GM19328 (cell line): ENCODE results near the gene KIRREL1.

ENCODE experiments used
- ATAC-seq: cut with Tn5 transposase; IDR thresholded peaks from one replicate; pipeline ENCODE4 v1.9.1; 2021; ENCODE audit warnings: mild to moderate bottlenecking, moderate library complexity; ENCODE audit not compliant: unreplicated experiment

The KIRREL1 gene

DNA sequence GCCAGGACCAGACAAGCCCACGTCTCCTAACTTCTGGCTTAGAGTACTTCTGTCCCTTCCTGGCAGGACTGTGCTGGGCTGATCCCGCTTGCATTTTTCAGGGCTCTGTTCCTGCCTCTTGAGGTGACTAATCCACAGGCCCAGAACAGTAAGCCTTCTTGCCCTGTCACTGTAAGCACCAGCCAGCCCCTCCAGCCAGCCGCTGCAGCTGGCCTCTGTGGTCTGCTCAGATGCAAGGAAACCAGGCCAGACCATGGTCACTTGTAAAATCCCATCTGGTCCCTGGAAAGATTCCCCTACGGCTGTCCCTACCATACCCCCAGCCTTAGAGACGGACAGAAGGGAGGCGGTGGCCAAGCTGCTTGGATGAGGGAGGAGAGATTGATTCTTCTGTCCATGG lies 74.2 kb downstream of the KIRREL1 start:
- no peak for ATAC-seq

DNA sequence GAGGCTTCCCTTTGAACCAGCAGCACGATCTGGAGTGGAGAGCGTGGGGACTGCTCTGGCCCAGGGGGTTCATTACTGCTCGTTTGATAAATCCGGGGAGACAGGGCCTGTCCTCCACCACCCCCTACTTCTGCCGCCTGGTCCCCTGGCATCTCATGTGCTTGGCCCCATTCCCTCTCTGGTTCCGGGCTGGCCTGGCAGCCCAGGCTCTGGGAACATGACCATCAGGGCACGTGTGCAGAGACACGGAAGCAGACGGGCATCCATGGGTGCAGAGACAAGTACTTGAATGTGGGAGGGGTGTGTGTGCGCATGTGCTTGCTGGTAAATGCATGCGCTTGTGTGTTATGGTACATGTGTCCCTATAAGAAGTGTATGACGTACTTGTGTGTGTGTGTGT lies 75.5 kb downstream of the KIRREL1 start:
- no peak for ATAC-seq

DNA sequence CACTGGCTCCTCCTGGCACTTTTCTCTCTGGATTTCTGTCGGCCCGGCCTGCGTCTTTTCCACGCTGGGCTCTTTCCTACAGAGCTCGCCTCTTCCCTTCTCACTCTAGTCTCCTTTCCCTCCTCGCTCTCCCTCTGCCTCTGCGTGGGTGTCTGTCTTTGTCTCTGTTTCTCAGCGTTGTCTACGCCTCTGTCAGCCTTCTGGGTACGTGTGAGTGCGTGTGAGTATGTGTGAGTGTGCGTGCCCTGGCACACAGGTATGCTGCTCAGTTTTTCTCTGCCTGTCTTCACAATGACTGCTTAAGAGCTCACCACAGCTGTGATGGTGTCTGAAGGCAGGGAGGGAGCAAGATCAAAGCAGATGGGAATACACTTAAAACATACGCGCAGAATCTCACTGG lies 77.7 kb downstream of the KIRREL1 start:
- ATAC-seq = no peak

DNA sequence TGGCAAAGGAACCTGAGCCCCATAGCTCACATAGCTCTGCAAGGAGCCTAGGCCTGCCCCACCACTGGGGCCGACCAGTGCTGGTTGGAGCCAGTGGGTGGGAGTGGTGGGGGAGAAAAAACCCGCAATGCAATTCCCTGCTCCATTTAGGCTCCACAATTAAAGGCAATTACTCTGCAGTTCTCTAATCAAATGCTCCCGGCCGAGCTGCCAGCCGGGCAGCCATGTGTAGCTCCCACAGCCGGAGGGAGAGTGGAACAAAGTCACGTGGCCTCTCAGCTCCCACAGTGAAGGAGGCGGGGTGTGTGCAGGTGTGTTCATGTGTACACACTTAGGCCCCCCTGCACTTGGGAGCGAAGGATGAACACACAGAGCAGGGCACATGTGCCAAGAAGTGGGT lies 81.6 kb downstream of the KIRREL1 start:
- no peak for ATAC-seq

- ATAC-seq = no peak
Observed at GRCh38 chr1:158076441-158076840, 83.0 kb downstream of the KIRREL1 start.

GRCh38 chr1:158077411-158078256 lies 84.2 kb downstream of the KIRREL1 start:
- ATAC-seq = no peak

DNA sequence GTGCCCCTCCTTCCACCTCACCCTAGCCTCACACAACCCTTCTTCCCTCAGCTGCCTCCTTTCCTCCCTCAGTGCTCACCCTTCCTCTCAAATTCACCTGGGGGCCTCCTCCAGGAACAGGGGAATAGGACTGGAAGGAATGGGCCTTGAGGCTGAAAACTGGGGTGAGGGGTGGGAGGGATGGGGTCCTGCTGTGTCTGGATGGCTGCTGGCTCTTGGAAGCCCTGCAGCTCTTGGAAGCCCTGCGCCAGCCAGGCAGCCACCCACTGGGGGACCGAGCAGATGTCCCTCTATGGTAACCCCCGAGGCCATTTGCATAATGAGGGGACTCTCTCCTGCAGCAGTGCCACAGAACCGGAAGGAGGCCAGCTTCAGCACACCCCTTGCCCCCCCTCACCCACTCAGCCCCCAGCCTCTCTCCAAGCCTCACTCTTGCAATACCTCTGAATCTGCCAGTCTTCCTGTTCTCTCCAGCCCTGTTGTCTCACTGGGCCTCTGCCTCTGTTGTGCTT lies 85.2 kb downstream of the KIRREL1 start:
- no peak for ATAC-seq

- ATAC-seq = no peak
Observed at GRCh38 chr1:158080066-158080465, 86.6 kb downstream of the KIRREL1 start.

DNA sequence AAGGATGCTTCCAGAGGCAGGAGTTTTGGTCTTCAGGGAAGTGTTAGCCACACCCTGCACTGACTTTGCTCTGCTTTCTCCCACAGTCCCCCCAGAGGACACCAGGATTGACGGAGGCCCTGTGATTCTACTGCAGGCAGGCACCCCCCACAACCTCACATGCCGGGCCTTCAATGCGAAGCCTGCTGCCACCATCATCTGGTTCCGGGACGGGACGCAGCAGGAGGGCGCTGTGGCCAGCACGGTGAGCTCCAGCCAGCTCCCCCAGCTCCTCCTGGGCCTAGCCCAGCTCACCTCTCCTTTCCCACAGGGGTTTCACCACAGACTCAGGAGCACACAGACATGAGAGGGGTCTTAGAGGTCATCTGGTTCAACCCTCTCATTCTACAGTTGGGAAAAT lies 90.9 kb downstream of the KIRREL1 start:
- ATAC-seq = no peak

DNA sequence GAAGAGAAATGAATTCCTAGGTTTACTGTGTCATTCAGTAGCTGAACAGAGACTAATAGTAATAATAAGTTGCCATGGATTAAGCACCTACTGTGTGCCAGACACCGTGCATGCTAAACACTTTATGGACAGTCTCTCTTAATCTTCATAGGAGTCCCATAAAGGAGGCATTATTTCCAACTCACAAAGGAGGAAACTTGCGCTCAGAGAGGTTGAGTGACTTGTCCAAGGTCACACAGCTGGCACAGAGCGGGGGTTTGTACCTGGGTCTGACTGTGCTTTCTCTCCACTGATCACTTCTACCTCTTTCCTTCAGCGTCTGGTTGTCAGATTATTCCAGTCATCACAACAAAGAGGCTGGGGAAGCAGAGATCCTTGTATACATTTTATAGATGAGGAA lies 91.3 kb downstream of the KIRREL1 start:
- no peak for ATAC-seq

DNA sequence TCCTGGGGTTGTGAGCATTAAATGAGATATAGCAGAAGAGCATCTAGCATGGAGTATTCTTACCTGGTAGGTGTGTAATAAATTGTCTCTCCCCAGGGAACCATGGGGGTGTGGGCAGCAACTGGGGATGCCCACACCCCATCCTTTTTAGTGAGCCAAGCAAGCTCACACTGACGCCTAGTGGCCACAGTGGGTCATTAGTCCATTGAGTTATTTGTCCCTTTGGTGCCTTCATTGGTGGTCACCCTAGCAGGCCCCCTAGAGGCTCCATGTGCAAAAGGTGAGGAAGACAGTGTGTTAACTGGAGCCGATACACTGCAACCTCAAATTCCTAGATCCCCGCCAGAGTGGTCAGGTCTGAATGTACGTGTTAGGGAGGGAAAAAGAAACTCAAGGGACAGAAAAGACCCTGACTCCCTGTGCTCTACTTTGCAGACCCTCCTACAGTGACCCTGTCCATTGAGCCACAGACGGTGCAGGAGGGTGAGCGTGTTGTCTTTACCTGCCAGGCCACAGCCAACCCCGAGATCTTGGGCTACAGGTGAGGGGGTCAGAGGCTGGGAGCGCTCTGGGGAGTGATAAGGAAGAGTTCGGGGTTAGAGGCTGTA lies 94.0 kb downstream of the KIRREL1 start:
- ATAC-seq = peak; percentile 57

DNA sequence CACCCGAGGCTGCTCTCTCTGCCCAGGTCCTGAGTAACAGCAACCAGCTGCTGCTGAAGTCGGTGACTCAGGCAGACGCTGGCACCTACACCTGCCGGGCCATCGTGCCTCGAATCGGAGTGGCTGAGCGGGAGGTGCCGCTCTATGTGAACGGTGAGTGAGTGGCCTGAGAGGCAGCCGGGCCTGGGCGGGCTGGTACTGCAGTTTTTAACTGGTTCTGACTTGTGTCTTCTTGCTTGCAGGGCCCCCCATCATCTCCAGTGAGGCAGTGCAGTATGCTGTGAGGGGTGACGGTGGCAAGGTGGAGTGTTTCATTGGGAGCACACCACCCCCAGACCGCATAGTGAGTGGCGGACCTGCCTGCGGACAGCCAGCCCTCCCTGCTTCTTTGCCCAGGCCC lies 96.0 kb downstream of the KIRREL1 start:
- ATAC-seq = no peak

DNA sequence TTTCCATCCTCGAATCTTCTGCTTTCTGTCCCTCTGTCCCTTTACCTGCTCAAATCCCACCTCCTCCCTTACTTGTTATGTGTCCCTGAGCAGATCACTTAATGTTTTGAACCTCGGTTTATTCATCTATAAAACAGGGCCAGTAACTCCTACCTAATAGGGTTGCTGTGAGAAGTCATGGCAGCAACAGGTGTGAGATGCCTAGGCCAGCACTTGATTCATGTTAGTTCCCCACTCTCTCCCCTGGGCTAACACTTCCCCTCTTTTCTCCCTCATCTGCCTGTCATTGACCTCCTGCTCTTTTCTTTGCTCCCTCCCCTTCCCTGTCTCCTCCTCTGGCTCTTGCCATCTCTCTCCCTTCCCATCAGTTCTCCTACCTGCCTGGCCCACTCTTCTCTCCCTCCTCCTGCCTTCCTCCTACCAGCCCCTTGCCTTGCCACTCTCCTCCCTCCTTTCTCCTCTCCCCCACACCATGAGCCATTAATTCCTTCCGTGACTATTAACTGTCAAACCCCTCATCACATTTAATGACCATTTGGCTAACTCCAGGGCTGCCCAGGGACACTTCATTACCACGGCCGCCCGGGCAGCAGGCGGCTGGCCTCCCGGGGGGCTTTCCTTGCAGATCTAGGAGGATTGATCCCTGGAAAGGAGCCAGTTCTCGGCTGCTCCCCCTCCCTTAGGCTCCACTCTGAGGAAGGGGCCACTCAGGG lies 96.6 kb downstream of the KIRREL1 start:
- no peak for ATAC-seq

- no peak for ATAC-seq
Observed at GRCh38 chr1:158093376-158093775, 99.9 kb downstream of the KIRREL1 start.

DNA sequence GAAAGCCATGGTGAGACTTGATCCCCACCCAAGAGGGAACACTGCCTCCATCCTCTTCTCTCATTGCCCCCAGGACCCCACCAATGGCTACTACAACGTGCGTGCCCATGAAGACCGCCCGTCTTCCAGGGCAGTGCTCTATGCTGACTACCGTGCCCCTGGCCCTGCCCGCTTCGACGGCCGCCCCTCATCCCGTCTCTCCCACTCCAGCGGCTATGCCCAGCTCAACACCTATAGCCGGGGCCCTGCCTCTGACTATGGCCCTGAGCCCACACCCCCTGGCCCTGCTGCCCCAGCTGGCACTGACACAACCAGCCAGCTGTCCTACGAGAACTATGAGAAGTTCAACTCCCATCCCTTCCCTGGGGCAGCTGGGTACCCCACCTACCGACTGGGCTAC lies 101.1 kb downstream of the KIRREL1 start:
- ATAC-seq = no peak

- ATAC-seq = no peak
Observed at GRCh38 chr1:158095737-158096335, 102.4 kb downstream of the KIRREL1 start.

- no peak for ATAC-seq
Observed at GRCh38 chr1:158098256-158098655, 104.8 kb downstream of the KIRREL1 start.

DNA sequence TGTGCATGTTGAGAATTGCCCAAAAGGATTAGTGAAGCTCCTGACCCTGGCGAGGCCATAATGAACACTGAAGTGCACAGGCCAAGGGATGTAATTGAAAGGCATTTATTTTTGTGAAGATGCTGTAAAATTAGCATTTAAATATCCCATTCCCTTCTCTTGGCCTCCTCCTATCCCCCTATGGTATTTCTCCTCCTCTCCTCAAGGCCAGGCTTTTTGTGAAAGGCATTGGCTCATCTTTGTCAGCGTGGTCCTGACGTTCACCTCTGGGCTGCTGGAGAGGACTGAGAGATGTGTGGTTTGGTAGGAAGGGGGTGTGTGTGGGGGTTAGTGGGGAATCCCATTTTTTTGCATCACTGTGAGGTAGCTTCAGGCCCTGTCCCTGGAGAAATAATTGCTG lies 105.7 kb downstream of the KIRREL1 start:
- ATAC-seq = no peak

- no peak for ATAC-seq
Observed at GRCh38 chr1:158100498-158100897, 107.1 kb downstream of the KIRREL1 start.

DNA sequence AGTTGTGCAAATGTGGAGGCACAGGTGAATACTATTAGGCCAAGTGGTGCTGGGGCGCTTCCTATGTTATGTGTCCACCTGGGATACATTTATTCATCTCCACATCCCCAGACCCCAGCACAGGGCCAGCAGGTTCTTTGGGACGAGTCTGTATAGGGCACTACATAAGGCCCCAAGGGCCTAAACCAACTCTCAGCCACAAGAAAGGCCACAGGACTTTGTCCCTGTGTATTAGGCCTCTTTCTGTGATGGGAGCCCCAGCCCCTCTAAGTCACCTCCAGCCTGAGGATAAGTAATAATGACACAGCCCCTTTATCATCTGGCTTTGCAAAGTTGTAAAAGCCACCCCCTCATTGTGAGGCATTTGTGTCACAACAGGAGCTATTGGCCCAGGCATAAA lies 108.0 kb downstream of the KIRREL1 start:
- ATAC-seq = no peak

- no peak for ATAC-seq
Observed at GRCh38 chr1:158101927-158102326, 108.5 kb downstream of the KIRREL1 start.
